Stimulated activated CD8-positive, alpha-beta memory T cell treated with anti-CD3 and anti-CD28 coated beads, Interleukin-7, amount 100 ng/mL, for 24 hours (primary cell): ENCODE data around the gene NHEJ1.

Experiments used
- DNase-seq: peaks from one replicate; pipeline ENCODE4 v3.0.0-alpha.2; 2020; ENCODE audit warnings: low read depth

NHEJ1 gene

DNA sequence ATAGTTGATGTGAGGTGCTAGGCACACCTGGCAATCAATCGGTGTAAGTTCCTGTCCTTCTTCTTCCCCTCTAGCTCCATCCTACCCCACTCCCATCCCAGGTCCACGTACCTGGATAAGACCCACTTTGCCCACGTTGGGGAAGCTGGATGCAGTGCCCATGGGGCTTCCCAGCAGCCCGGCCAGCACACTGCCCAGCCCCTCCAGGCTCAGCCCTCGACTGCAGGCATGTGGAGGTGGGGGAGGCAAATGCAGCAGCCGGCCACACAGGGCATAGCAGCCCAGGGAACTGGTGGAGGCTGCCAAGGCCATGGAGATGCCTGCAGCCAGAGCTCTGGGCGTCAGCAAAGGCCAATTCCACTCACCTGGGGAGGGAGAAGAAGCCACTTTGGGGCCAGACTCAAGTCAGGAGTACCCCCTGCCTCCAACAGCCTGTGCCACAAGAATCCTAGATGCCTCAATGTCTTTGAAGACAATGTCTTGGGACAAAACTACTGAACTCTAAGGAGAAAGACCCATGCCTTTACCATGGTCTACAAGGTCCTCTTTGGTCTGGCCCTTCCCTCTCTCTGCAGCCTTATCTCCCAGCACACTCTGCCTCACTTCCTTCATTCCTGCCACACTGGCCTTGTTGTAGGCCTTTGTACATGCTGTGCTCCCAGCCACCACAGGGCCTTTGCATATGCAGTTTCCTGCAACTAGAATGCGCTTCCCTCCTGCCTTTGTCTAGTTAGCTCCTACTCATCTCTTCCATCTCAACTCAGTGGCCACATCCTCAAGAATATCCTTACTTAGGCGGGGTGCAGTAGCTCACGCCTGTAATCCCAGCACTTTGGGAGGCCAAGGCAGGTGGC is 4.7 kb upstream of the NHEJ1 start:
- DNase-seq = no peak

DNA sequence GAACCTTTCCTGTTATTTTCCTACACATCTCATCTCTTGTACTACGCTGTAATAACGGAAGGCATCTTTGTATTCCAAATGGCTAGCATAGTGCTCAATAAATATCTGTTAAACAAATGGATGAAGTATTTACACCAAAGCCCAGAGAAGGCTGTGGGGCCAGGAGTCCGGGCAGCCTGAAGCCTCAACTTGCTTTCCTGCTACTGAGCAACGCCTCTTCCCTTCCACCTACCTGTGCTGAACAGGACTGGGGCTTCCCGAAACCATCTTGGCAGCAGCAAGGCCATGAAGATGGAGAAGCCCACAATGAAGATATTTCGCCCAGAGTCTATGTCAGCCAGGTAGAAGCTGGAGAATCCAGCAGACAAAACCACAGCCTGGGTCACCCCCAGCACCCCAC is 2.5 kb upstream of the NHEJ1 start:
- no peak for DNase-seq

DNA sequence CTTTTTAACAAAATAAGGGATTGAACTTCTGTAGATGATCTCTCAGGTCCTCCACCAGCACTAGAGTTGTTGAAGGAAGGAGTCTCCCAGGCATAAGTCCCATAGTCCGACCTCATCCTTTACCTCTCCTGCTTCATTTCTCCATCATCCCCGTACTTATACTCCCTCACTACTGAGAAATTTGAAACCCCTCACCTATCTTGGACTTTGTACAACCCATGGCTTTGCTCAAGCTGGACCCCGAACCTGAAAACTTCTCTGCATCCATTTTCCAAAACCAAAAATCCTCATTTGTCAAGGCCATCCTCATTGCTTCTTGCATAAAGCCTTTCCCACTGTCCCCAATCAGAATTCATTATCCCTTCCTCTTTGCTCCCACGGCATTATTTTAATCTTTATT is 482 bp upstream of the NHEJ1 start:
- no peak for DNase-seq

DNA sequence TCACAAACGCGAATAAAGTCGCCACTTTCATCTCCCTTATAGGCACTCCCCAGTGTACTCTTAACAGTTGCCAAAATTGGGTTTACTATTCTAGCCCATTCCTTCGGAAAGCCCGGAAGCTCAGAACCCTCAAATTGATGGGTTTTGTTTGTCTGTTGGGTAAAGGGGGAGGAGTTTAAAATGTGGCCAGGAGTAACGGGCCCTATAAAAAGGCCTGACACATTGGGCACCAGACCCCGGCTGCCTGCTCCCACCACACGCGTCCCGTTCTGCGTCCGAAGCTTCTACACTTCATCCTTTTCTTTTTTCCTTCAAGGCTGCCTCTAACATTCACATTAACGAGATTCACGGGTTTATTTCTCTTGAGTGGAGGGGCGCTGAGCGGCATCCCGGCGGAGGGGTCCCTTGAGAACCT is 837 bp downstream of the NHEJ1 start:
- DNase-seq = no peak

DNA sequence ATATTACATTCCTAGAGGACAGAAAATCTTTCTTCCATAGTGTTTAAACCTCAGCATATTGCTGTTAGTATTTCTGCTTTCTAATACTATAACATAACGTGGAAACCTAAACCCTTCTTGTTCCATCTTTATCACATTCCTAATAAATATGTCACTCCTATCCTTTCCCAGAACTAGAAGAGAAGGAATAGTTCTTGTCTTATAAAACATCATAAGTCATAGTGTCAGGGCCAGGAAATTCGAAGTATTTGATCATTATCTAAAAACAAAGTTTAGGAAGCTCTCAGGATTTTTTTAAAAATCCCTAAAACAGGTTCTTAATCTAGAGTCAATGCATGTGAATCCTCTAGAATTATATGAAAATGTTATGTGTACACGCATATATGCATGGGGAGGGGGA is 2.0 kb downstream of the NHEJ1 start:
- no peak for DNase-seq

DNA sequence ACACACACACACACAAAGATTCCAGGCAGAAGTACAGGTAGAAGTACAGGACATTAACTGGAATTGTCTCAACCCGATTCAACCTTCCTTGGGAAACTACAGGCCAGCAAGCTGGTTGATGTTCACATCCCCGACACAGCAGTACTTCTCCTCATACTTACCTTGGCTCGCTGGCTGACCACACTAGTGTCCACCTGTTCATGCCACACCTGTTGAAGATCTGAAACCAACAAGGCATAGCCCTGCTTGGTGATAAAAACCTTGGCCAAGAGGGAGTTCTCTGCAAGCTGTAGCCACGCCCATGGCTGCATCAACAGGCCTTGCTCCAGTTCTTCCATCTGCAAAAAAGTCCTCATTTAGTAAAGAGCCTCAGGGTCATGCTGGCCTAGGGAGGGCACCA is 2.6 kb downstream of the NHEJ1 start:
- DNase-seq = no peak

DNA sequence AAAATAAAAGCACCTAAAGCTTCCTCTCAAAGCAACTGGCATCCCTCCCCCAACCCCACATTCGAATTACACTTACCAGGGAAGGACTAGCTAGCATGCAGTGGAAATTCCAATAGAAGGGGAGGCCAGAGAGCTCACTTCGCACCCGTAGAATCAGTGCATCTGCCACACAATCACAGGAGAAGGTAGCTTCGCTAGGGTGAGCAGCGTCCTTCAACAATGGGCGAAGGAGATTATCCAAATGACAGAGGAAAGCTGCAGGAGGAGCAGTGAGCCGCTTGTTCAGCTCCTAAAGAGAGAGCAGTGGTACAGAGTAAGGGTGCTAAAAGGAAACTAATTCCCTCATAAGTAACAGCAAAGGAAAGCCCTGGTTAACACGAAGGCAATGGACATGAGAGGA is 3.2 kb downstream of the NHEJ1 start:
- DNase-seq = no peak

DNA sequence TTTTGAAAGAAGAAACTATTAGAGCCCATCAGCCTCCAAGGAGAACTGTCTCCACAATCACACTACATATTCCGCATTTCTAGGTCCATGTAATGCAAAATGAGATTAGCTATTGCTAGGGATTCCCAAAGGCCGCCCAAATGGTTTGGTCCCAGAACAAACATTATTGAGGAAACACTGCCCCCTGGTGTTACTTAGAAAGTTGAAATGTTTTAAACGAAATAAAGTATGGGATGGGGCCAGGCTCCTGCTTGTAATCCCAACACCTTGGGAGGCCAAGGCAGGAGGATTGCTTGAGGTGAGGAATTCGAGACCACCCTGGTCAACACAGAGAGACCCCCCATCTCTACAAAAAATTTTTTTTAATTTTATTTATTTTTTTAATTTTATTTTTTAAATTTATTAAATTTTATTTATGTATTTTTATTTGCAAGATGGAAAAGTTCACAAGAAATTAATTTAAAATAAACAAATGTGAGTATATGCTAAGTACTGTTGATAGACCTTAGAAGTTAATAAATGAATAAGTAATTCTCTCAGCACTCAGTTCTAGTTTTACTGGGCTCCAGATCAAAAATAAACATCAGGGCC is 5.5 kb downstream of the NHEJ1 start:
- DNase-seq = no peak

DNA sequence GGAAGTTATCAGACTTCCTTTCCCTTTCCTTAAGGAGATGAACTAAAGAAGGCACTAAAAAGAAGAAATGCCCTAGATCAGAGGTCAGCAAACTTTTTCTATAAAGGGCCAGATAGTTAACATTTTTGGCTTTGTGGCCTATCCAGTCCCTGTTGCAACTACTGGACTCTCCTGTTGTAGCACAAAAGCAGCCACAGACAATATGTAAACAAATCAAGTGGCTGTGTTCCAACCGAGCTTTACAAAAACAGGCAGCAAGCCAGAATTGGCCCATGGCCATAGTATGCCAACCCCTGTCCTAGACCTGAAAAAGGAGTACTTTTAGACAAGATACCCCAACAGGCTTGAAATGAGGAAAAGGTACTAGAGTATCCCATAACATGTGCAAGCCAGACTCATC is 10.9 kb downstream of the NHEJ1 start:
- no peak for DNase-seq

DNA sequence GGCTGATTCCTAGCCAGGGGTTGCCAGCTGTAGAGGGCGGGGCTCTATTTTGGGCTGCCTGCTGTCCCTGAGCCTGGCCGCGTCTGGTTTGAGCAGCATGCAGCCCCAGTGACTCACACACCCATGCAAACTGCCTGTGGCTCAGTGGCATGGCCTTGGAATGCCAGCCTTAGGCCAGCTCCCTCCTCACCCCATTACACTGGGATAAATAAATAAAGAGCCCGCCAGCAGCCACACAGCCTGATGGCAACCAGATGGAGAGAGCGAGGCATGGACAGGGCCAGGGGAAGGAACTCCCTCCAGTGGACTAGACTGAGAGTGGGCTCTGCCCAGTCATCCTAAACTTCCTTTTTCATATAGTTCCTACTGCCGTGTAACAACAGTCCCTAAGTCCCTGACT is 18.3 kb downstream of the NHEJ1 start:
- DNase-seq = no peak

DNA sequence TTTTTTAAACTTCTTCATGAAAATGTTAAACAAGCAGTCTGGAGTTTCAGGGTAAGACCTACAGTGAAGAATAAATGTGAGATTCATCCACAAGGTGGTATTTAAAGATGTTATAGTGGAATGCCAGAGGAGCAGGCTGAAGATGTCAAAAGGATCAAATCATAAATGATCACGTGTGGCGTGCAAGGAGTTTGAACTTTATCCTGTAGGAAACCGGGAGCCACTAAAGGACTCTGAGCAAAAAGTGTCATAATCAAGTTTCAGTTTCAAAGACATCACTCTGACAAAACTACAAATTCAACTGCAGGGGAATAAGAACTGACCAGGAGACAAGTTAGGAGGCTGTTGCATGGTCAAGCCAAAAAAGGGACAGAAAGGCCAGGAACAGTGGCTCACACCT is 19.9 kb downstream of the NHEJ1 start:
- DNase-seq = no peak

DNA sequence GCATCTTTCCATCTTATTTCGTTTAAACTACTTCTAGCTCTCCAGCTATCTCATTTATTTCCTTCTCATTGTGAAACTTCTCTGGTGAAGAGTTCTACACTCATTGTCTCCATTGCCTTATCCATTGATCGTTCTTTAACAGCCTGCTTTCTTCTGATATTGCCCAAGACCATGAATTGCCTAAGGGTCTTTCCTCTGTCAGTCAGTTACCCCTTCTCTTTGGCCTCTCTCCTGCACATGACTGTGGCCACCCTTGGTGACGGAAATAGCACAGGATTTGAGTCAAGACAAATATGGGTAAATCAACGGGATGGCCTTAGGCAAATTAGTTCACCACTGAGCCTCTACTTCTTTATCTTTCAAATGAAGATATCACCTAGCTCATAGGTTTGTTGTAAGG is 26.6 kb downstream of the NHEJ1 start:
- no peak for DNase-seq

DNA sequence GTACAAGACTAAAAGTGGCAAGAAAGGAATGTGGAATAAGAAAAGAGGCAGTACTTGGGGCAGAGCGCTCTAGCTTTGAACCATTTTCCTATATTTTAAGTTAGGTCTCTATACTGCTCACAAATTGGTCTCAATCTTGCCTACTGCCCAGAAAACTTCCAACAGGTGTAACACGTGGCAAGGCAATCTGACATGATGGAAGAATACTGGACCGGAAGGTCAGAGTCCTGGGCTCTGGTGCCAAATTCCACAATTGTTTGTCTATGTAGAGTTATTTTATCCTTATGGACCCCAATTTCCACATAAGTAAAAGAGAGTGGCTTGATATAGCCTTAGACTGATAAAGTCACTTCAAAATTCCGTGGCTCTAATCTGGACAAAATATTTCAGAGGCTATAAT is 28.9 kb downstream of the NHEJ1 start:
- DNase-seq = no peak

DNA sequence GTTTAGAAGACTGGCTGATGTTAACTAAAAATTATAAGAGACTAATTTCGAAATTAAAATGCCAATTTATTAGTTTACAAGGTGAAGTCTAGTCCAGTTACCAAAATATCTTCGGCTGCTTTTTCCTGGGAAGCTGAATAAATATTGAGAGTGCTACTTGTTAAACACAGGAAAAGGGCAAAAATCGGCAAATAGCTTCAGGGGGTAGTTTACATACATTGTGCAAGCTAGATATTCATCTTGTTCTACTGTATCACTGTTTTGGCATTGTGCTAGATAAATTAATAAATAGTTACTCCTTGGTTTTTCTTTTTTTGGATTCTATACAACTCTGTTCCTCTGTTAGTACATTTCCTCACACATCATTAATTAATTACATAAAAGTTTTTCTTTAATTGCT is 29.3 kb downstream of the NHEJ1 start:
- DNase-seq = no peak

DNA sequence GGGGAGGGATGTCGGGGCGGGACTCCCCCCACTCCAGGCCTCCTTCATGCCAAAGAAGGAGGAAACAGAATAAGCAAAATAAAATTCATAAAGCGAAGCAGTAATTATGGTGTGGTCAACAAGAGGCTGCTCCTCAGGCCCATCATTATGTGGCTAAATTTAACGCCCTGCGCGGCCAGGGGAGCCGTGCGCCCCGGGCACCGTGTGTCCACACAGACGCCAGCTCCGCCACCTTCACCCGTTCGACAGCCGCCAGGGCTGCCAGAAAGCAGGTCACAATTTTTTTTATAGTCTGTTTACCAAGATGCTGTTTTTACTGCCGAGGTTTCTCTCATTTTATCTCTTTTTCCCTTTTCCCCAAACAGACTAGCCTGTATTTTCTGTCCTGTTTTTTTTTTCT is 31.0 kb downstream of the NHEJ1 start:
- no peak for DNase-seq

DNA sequence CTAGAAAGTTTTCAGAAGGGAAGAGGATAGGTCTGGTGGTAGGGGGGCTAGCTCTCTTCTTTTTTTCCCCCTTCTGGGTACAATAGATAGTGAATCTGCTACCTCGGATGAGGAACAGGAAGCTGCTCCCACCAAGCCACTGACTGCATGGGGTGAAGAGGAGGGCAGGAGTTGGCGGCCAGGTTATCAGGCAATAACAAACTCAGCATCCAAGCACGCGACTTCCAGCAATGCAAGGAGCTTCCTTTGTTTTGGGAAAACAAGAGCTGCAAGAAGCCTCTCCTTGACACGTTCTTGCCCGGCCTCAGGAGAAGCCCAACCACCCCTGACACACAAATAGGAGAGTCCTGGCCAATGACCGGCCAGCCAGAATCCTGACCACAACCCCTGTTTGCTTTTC is 32.2 kb downstream of the NHEJ1 start:
- no peak for DNase-seq

DNA sequence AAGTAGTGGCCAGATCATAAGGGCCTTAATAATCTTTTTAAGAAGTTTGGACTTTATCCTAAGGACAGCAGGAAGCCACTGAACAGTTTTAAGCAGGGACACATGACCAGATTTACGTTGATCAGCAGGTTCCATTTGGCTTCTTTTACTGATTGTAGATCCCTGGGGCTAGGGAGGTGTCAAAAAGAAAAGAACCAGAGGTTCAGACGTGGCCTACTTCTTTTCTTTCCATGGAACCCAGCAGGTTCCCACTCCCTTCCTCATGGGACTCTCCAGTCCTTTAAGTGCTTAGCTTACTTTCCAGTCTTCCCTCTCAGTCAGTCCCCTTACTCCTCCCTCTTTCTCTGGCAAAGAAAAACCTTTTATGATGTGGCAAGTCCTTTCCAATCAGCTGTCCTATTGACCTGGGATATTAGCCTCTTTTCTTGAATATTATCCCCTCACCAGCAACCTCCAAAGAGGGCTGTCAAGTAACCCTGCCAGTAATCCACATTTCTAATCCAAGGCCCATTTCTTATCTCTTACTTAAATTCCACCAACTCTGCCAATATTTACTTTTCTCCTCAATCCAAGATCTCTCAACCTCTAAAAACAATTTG is 33.5 kb downstream of the NHEJ1 start:
- no peak for DNase-seq

DNA sequence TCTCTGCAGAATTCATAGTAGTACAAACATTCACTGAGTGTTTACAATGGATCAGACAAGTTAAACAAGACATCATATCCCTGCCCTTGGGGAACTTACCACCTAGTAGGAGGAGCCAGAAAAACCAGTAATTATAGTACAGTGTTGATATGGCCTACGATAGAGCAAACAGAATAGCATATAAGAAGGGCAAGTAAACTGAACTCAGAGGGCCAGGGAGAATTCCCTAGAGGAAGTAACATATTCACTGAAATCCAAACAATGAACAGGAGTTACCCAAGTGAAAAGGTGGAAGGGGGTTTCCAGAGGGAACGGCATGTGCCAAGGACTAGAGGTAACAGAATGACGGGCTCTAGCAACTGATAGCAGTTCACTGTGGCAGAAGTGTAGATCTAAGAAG is 34.1 kb downstream of the NHEJ1 start:
- DNase-seq = no peak

DNA sequence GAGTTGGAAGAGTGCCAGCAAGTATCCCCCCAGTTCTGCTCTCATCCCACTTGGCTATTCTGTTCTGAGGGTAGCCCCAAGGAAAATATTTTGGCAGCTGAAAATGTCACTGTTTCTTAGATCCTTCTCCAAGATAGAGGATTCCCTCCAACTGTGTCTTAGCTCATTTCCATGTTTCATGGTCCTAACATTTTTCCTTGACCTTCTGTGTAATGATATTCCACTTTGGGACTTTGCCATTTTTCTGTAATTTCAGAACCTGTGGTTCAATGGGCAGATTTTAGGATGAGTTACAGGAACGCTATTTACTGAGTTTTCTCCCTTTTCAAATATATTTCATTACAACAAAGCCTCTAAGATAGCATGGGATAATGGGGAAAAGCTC is 34.7 kb downstream of the NHEJ1 start:
- no peak for DNase-seq

DNA sequence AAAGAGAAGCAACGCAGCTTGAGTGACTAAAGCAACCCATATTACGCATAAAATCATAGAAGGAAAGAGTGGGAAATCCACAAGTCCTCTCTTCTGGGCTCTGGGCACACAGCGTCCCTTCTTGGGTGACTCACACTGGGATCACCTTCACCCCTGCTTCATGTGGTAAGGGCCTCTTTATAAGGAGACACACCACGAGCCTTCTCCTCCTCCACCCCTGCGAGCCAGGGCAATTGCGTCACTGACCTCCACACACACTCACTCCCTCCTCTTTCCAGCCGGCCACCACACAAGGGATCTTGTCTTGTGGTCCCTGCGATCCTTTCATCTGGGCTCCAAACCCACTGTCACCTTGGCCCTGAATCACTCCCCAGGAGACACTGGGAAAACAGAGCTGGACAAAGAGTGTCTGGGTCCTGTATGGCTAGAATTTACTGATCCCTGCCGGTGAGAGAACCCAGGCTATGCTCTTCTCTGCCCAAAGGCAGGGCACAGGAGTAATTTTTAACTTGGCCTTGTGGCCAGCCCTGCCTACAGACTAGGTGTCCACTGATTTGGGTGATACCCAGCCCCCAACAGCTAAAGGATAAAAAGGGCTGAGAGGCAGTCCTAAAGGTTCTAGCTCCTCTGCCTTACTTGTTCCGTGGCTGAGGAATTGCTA is 35.3 kb downstream of the NHEJ1 start:
- no peak for DNase-seq

DNA sequence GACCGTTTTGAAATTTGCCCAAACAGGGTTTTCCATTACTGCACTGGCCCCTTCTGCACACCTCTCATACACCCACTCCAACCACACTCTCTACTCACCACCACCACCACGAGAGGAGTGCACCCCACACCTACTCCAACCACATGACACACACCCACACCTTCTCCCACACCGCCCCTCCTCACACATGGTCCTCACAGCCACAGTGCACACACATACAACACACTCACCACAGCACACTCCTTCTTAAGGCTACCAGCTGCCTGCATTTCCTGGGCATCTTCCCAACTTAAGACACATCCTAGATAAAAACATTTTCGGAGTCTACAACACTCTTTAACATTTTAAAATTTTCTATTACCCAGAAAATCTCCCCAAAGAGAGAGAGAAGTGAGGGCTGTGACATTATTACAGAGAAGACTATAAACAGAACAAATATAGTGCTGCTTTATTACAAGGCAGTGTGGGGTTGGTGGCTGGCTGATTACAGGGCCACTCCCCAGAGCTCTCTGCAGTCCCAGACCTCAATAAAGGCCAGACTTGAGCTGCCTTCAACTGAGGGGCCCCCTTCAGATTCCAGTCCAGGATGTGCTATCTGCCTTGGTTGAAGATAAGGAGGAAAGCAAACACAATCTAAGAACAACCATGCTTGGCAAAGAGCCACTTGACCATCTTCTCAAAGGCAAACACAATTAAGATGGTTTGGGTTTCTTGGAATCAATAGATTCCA is 36.1 kb downstream of the NHEJ1 start:
- no peak for DNase-seq

DNA sequence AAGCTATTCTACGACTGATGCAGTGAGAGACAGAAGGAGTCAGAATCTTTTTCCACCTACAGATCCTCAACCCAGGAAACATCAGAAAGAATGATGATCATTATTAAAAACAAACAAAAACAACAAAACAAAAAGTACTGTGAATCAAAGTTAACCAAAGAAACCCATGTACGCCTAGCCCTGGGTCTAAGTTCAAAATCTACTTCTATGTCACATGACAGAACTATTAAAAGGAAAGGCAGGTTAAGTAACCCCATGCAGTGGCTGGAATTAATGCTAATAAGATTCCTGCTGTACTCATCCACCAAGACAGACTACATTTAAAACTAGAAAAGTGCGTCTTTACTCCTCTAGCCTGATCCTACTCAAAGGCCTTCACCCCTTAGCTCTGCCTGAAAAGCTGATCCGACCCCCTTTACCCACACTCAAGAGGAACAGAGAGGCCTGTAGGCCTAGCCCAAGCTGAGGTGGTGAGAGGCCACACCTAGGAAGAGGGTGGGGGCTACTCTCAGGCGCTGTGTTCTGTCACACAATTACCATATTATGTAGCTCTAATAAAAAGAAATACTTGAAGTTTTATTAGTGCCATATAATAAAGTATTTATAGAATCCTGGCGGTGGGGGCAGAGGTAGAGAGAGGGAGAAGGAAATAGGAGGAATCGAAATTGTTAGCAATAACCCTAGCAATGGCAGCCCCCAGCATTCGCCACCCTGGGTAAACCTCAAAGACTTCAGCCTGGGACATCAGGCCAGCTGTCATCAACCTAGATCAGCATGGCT is 37.1 kb downstream of the NHEJ1 start:
- no peak for DNase-seq
